Esophagus squamous epithelium (tissue), 5 donors: Measurements from ENCODE around the gene COL6A2. TPM values are rescaled to one million over a fixed set of nuclear protein-coding genes. Genes with fewer than 3 reads are reported as not detected.
"Not testable (repeated sequence)": the region's sequence is repeated elsewhere in the genome, so short reads cannot be mapped to it uniquely, and the experiment has no call there.

Source experiments
- DNase-seq: peaks from one replicate; lab custom pipeline; 2025; lab: John Stamatoyannopoulos, UW
- H3K27ac ChIP-seq, 4 donors: fragments of 200-600 bp; sonication (generic); one replicate each; pipeline ENCODE4 v1.5.1; 2016 to 2019; ENCODE audit warnings: mild to moderate bottlenecking in 1 of 4
- H3K27me3 ChIP-seq, 4 donors: fragments of 200-600 bp; sonication (generic); 1 replicate in 3 of 4; 2 replicates in 1 of 4; pipeline versions ENCODE4 v1.5.1 to v1.6.0; 2017 to 2021; ENCODE audit warnings: antibody characterized with exemption in 1 of 4
- H3K36me3 ChIP-seq, 3 donors: fragments of 200-600 bp; sonication (generic); one replicate each; pipeline ENCODE4 v1.5.1; 2016 to 2019
- H3K4me1 ChIP-seq, 3 donors: fragments of 200-600 bp; sonication (generic); one replicate each; pipeline ENCODE4 v1.5.1; 2017 to 2019
- H3K4me3 ChIP-seq, 4 donors: fragments of 200-600 bp; sonication (generic); 1 replicate in 3 of 4; 2 replicates in 1 of 4; pipeline ENCODE4 v1.5.1; 2016 to 2019; ENCODE audit warnings: mild to moderate bottlenecking in 2 of 4, moderate library complexity in 1 of 4
- H3K9me3 ChIP-seq, 3 donors: fragments of 200-600 bp; sonication (generic); one replicate each; pipeline ENCODE4 v1.5.1; 2016 to 2019
- POLR2A ChIP-seq, 4 donors: fragments of 450-650 bp; IDR thresholded peaks; one replicate each; pipeline ENCODE4 v1.6.1; 2017; ENCODE audit warnings: antibody characterized with exemption in 4 of 4, mild to moderate bottlenecking in 4 of 4, moderate library complexity in 3 of 4
- WGBS, 2 donors: methylation state at CpG; one replicate each; pipeline ENCODE4 v1.1.5; 2018; 5-methylcytosine and 5-hydroxymethylcytosine counted together
- intact Hi-C: fragments of 100-400 bp; cut with DNase I; formaldehyde crosslinking; loops from one replicate; pipeline ENCODE4 v1.15.0; 2022
- total RNA-seq, 4 donors: library from RNA; depleted of rRNA; stranded (reverse); fragments of >200 nt; gene quantifications; one replicate each; pipeline ENCODE4 v1.1.0, GENCODE V29; 2016
- TF ChIP-seq, protein P1 (sequence below), 6 experiments: fragments of 450-650 bp in 4 of 6; fragments of 200-600 bp in 2 of 6; sonication (generic) in 2 of 6; IDR thresholded peaks; one replicate each; pipeline ENCODE4 v1.5.1; 2016 to 2019; ENCODE audit warnings: antibody characterized with exemption in 6 of 6, mild to moderate bottlenecking in 4 of 6, moderate library complexity in 4 of 6
- donor health status: DM: yes; HTN: yes; CAD: no.

COL6A2 gene
- total RNA-seq, 4 donors from 2014 or later: 23.0 to 328 (median 62.0) TPM

DNA sequence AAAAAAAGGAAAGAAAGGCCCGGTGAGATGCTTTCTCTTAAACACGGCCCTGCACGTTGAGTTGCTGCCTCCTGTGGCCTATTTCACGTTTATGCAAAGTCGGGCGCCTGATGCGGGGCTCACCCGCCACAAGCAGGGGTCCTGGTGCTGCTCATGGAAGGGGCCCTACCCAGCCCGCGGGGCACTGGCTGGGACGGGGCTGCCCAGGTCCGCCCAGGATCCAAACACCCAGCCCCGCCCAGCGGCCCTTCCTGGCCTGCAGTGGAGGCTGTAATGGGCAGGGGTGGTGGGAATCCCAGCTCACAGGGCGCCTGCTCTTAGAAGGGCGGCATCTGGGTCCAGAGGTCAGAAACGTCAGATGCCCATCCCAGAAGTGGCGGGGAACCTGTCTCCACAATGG, 1.6 kb downstream of the COL6A2 start:
- Histone ChIP-seq H3K36me3 (no peaks in the 10 kb centered on the region), H3K27ac (peak overlapping the region in 3 of 4 donors; percentile 69 to 96 (median 71)), H3K4me1 (peaks cover 0 to 36% (median 18%) of the 10 kb centered on the region in 3 donors), H3K27me3 (peaks cover 0 to 70% (median 5%) of the 10 kb centered on the region in 4 donors), H3K4me3 (peak overlapping the region; percentile 48 to 84 (median 62)), H3K9me3 (no peaks in the 10 kb centered on the region)
- no peak for TF ChIP-seq POLR2A (IDR thresholded peaks at IDR 0.05)
- TF ChIP-seq, protein P1, sequence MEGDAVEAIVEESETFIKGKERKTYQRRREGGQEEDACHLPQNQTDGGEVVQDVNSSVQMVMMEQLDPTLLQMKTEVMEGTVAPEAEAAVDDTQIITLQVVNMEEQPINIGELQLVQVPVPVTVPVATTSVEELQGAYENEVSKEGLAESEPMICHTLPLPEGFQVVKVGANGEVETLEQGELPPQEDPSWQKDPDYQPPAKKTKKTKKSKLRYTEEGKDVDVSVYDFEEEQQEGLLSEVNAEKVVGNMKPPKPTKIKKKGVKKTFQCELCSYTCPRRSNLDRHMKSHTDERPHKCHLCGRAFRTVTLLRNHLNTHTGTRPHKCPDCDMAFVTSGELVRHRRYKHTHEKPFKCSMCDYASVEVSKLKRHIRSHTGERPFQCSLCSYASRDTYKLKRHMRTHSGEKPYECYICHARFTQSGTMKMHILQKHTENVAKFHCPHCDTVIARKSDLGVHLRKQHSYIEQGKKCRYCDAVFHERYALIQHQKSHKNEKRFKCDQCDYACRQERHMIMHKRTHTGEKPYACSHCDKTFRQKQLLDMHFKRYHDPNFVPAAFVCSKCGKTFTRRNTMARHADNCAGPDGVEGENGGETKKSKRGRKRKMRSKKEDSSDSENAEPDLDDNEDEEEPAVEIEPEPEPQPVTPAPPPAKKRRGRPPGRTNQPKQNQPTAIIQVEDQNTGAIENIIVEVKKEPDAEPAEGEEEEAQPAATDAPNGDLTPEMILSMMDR (IDR thresholded peaks at IDR 0.05): no peak
- 26 to 51% methylated on average over 12 to 14 of the region's 18 CpGs for WGBS, 2 donors
- no peak for DNase-seq
- intact Hi-C loops: no loop called here

DNA sequence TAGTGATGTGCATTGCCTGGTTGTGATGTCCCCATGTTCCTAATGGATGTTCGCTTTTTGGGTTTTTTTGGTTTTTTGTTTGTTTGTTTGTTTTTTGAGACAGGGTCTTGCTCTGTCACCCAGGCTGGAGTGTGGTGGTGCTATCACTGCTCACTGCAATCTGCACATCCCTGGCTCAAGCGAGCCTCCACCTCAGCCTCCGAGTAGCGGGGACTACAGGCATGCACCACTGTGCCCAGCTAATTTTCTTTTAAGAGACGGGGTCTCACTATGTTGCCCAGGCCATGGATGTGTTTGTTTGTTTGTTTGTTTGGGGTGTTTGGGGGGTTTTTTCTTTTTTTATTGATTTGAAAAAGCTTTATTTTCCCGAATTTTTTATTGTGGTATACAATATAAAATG, 2.1 kb downstream of the COL6A2 start:
- Histone ChIP-seq H3K36me3 (no peaks in the 10 kb centered on the region), H3K9me3 (no peaks in the 10 kb centered on the region), H3K4me1 (peaks cover 0 to 35% (median 18%) of the 10 kb centered on the region in 3 donors), H3K4me3 (peak overlapping the region in 3 of 4 donors; percentile 48 to 84 (median 75)), H3K27ac (peak overlapping the region in 2 of 4 donors; percentile 69 to 96), H3K27me3 (peaks cover 0 to 70% (median 5%) of the 10 kb centered on the region in 4 donors)
- no peak for DNase-seq
- 76 to 78% methylated on average over 6 of the region's 6 CpGs for WGBS, 2 donors
- intact Hi-C loops: loop anchor here (10.0 kb wide), 1 partner anchor 125 kb away; no protein-coding TSS in a partner anchor
- TF ChIP-seq POLR2A (IDR thresholded peaks at IDR 0.05): no peak
- TF ChIP-seq, protein P1 (IDR thresholded peaks at IDR 0.05): no peak

DNA sequence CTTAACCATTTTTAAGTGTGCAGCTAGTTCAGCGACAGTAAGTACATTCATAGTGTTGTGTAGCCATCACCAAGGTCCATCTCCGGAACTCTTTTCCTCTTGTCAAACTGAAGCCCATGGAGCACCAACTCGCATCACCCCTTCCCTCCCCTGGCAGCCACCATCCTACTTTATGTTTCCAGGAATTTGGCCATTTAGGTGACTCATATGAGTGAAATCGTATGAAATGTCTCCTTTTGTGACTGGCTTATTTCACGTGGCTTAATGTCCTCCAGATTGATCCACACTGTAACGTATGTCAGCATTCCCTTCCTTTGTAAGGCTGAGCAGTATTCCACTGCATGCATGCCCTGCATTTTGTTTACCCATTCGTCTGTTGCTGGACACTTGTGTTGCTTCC, 2.5 kb downstream of the COL6A2 start:
- intact Hi-C loops: loop anchor here (10.0 kb wide), 1 partner anchor 126 kb away; no protein-coding TSS in a partner anchor
- Histone ChIP-seq H3K27ac (peak overlapping the region in 1 of 4 donors; percentile 96), H3K4me1 (peaks cover 0 to 31% (median 15%) of the 10 kb centered on the region in 3 donors), H3K27me3 (peaks cover 0 to 70% (median 5%) of the 10 kb centered on the region in 4 donors), H3K9me3 (no peaks in the 10 kb centered on the region), H3K36me3 (no peaks in the 10 kb centered on the region), H3K4me3 (peak overlapping the region in 2 of 4 donors; percentile 75 to 84)
- WGBS, 2 donors: 49 to 51% methylated on average over 7 of the region's 7 CpGs
- no peak for DNase-seq
- TF ChIP-seq POLR2A (IDR thresholded peaks at IDR 0.05): no peak
- TF ChIP-seq, protein P1 (IDR thresholded peaks at IDR 0.05): no peak

DNA sequence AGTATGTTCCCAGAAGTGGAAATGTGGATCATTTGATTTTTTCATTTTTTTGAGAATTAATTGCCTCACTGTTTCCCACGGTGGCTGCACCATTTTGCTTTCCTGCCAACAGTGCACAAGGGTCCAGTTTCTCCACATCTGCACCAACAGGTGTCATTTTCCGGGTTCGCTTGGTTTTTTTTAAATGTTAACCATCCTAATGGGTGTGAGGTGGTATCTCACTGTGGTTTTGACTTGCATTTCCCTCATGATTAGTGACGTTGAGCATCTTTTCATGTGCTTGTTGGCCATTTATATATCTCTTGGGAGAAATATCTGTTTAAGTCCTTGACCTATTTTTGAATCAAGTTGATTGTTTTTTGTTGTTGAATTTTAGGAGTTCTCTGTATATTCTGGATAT, 3.0 kb downstream of the COL6A2 start:
- no peaks in the 10 kb centered on the region for H3K36me3 ChIP-seq
- peak overlapping the region in 1 of 4 donors; percentile 84 for H3K4me3 ChIP-seq
- TF ChIP-seq, protein P1 (IDR thresholded peaks at IDR 0.05): no peak
- peak overlapping the region in 1 of 4 donors; percentile 96 for H3K27ac ChIP-seq
- no peak for DNase-seq
- no peaks in the 10 kb centered on the region for H3K9me3 ChIP-seq
- WGBS, 2 donors: 69 to 74% methylated on average over 4 of the region's 4 CpGs
- peaks cover 0 to 27% (median 11%) of the 10 kb centered on the region in 3 donors for H3K4me1 ChIP-seq
- peaks cover 0 to 70% (median 5%) of the 10 kb centered on the region in 4 donors for H3K27me3 ChIP-seq
- intact Hi-C loops: loop anchor here (10.0 kb wide), 1 partner anchor 126 kb away; no protein-coding TSS in a partner anchor

DNA sequence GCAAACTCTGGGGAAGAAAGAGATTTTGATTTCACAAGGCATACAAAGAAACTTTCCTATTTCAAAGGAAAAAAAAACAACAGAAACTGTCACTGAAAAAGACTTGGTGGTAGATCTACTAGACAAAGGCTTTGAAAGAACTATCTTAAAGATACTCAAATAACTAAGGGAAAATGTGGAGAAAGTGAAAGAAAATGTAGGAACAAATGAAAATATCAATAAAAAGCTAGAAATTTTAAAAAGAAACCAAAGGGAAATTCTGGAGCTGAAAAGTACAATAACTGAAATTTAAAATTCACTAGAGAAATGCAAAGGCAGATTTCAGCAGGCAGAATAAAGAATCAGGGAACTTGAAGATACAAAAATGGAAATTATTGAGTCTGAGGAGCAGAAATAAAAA, 6.2 kb downstream of the COL6A2 start:
- intact Hi-C loops: loop anchor here (10.0 kb wide), 1 partner anchor 129 kb away; no protein-coding TSS in a partner anchor
- Histone ChIP-seq H3K4me3 (no peak overlapping the region), H3K4me1 (peaks cover 0 to 6% (median 3%) of the 10 kb centered on the region in 3 donors), H3K9me3 (peaks cover 0 to 5% (median 0%) of the 10 kb centered on the region in 3 donors), H3K36me3 (no peaks in the 10 kb centered on the region), H3K27ac (no peak overlapping the region), H3K27me3 (peaks cover 0 to 40% (median 0%) of the 10 kb centered on the region in 4 donors)
- no peak for TF ChIP-seq POLR2A (IDR thresholded peaks at IDR 0.05)
- TF ChIP-seq, protein P1 (IDR thresholded peaks at IDR 0.05): no peak
- no peak for DNase-seq

DNA sequence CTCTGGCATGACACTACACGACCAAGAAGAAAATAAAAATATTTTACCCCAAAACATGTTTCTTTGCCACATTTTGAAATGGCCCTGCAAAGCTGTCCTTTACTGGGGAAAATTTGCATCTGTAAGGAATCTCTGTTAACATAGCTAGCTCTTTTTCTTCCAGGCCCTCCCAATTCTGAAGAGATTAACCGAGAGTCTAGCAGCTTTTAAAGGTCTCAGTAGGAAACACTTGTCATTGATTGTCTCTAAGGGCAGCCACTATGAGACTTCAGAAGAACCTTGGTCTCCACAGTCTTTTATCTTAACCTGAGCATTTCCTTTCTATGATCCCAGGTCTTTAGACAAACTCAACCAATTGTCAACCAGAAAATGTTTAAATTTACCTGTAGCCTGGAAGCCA, 9.5 kb downstream of the COL6A2 start:
- H3K27me3 ChIP-seq, H3K4me3 ChIP-seq, H3K36me3 ChIP-seq, H3K9me3 ChIP-seq, DNase-seq, H3K27ac ChIP-seq: not testable (repeated sequence)
- intact Hi-C loops: loop anchor here (10.0 kb wide), 1 partner anchor 133 kb away; no protein-coding TSS in a partner anchor
- H3K4me1 ChIP-seq: peaks cover 6 to 26% (median 10%) of the 10 kb centered on the region in 3 donors
- 47 to 63% methylated on average over 2 of the region's 2 CpGs for WGBS, 2 donors
